Dermis microvascular lymphatic vessel endothelial cell (primary cell): ENCODE measurements around the gene OSBPL10. TPM values are rescaled to one million over a fixed set of nuclear protein-coding genes. Genes with fewer than 3 reads are reported as not detected.
A peak's percentile ranks its signal among the peaks of the same experiment; 100 is the strongest.
"Not testable (repeated sequence)": the region's sequence is repeated elsewhere in the genome, so short reads cannot be mapped to it uniquely, and the experiment has no call there.

Source experiments
- DNase-seq, 2 donors: peaks; one replicate each; pipeline versions ENCODE4 v3.0.0 to v3.0.0-alpha.2; 2010; ENCODE audit warnings: low read depth in 2 of 2
- total RNA-seq: library from RNA; depleted of rRNA; stranded (reverse); fragments of >200 nt; gene quantifications from 2 replicates; pipeline ENCODE4 v1.2.1, GENCODE V29; 2014

The OSBPL10 gene
- 8.0 and 14.0 TPM in 2 replicates for total RNA-seq

DNA sequence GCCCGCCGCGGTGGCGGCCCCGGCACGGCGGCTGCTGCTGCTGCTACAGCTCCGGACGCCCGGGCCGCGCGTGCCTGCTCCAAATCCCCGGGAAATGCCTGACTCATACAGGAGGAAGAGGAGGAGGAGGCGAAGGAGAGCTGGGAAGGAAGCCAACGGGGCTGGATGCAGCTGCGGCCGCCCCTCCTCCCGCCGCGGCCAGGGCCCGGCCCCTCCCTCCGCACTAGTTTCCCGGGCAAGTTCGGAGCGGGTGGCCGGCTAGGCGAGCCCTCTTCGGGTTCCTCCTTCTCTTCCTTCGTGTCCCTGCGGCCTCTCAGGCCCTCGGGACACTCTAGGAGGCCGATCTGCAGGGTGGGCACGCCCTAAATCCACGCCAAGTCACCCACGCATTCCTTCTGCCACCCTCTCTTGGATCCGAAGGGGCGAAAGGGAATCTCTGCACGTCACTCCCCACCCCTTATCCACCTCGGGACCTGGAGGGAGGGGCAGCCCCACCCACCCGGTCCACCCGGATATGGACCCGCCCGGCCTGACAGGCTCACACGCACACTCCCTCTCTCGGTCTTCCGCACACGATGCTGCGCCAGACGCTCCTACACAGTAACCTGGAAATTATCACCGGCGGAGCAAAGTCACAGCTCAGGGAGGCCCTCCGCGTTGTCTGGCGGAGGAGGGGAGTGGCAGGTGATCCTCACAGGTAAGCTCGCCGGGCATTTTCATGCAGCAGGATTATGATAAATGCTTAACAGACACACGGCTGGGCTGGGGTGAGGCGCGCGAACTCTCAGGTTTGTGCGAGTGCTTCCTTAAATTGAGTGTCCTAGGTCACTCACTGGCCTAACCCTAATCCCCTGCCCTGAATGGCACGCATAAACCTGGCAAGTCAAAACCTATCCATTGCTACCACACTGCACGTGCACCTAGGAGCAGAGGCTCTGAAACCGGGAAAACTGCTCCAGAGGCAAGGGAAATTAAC lies at the start of gene OSBPL10, which contains the start of gene ZNF860:
Gene OSBPL10, minus strand, starts transcription at position 57 of the 976 bp plus-strand sequence. CDS start 83 bp downstream, outside the sequence.
Gene ZNF860, plus strand, starts transcription at position 545 of the 976 bp plus-strand sequence. CDS start 7,330 bp downstream, outside the sequence.
- DNase-seq = peak; percentile 82 to 97

- no peak for DNase-seq
Measured at GRCh38 chr3:32026593-32026992, 45.5 kb upstream of the OSBPL10 start.

GRCh38 chr3:32022947-32023346 lies 41.9 kb upstream of the OSBPL10 start:
- DNase-seq = no peak

DNA sequence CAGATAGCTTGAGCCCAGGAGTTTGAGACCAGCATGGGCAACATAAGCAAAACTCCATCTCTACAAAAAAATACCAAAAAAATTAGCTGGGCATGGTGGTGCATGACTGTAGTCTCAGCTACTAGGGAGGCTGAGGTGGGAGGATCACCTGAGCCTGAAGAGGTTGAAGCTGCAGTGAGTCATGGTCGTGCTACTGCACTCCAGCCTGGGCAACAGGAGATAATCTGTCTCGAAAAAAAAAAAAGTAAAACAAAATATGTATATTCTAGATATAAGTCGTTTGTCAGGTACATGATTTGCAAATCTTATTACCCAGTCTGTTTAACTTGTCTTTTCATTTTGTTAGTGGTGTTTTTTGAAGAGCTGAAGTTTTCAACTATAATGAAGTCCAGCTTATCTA lies 40.7 kb upstream of the OSBPL10 start:
- DNase-seq = no peak

- DNase-seq = no peak
Measured at GRCh38 chr3:32021155-32021554, 40.1 kb upstream of the OSBPL10 start.

- peak; percentile 40 to 58 for DNase-seq
Measured at GRCh38 chr3:32018757-32019564, 37.9 kb upstream of the OSBPL10 start.

- no peak for DNase-seq
Measured at GRCh38 chr3:32017286-32017685, 36.2 kb upstream of the OSBPL10 start.

- DNase-seq = not testable (repeated sequence)
Measured at GRCh38 chr3:32015638-32016037, 34.6 kb upstream of the OSBPL10 start.

DNA sequence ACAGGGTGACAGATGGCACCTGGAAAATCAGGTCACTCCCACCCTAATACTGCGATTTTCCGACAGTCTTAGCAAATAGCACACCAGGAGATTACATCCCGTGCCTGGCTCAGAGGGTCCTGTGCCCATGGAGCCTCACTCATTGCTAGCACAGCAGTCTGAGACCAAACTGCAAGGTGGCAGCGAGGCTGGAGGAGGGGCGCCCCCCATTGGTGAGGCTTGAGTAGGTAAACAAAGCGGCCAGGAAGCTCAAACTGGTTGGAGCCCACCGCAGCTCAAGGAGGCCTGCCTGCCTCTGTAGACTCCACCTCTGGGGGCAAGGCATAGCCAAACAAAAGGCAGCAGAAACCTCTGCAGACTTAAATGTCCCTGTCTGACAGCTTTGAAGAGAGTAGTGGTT lies 29.6 kb upstream of the OSBPL10 start:
- not testable (repeated sequence) for DNase-seq

DNA sequence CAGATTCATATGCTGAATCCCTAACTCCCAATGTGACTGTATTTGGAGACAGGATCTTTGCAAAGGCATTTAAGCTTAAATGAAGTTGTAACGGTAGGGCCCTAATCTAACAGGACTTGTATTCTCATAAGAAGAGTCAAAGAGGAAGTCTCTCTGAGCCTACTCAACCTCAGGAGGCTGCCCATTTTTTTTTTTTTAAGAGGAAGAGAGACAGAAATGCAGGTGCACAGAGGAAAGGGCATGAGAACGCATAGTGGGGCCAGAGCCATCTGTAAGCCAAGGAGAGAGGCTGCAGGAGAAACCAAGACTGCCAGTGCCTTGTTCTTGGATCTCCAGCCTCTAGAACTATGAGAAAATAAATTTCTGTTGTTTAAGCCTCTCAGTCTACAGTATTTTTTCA lies 28.9 kb upstream of the OSBPL10 start:
- no peak for DNase-seq

- no peak for DNase-seq
Measured at GRCh38 chr3:32009101-32009500, 28.0 kb upstream of the OSBPL10 start.

- DNase-seq = no peak
Measured at GRCh38 chr3:32004113-32004765, 23.2 kb upstream of the OSBPL10 start.

DNA sequence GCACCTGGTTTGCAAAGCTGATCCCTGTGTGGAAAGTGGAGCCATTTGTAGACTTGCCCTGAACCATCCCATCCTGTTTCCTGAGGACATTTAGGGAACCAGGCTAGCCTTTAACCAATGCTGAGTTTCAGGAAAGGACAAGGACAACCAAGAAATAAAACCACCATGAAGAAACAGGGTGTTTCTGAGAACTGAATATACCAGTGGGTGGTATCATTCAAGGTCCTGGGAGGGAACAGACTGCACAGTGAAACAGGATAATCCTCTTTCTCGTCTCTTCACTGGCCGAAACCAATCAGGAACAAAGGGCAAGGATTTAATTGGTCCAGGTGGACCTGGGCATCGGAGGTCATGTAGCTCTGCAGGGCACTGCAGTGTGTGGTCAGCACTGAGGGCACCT lies 22.3 kb upstream of the OSBPL10 start:
- no peak for DNase-seq

- DNase-seq = no peak
Measured at GRCh38 chr3:32002561-32003368, 21.7 kb upstream of the OSBPL10 start.

GRCh38 chr3:32000877-32001276 lies 19.8 kb upstream of the OSBPL10 start:
- no peak for DNase-seq

DNA sequence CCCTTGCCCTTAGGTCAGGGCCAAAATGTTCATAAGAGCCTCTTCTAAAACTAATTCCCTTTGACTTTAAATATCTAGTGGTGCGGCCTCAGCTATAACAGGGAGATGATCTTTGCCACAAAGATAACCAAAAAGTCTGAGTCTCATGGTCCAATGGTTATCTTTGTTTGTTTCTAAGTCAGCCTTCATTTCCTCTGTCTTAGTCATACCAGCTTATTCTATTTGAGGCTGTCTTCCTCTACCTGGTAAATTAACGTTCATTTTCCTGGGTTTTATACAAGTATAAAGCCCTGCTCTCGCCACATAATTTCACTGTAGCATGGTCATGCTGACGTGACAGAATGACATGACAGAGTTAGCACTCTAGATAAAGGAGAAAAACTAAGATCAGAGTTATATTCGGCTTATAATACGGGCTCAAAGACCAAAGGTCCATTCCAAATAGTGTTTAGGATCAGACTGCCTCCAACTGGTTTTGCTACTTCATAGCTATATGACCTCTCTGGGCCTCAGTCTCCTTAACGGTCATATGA lies 18.9 kb upstream of the OSBPL10 start:
- no peak for DNase-seq

DNA sequence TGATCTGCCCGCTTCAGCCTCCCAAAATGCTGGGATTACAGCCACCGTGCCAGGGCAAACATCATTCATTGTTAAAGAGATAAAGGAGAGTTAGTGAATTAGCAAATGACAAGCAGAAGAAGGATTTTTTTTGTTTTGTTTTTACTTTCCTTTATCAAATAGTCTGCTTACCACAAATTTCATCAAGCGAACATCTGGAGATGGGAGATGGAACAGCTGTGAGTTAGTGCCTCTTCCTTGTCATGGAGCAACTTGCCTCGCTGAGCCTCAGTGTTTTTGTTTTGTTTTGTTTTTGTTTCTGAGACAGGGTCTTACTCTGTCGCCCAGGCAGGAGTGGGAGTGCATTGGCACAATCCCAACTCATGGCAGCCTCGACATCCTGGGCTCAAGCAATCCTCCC lies 16.4 kb upstream of the OSBPL10 start:
- no peak for DNase-seq

DNA sequence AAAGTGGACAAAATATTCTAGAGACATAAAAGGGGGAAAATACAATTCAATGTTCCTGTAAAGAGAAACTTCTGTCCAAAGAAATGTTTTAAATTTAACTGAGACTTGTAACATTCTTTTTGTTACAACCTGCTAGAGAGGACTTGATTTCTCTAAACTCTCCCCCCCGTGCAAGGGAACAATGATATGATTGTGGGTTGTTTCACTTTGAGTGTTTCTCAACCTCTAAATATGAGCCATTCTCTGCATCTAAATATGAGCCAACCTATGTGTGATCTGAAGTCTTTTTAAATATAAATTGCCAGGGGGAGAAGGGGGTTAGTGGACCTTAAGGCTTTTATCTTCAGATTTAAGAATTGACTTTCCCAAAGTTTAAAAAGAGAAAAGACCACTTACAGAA lies 15.1 kb upstream of the OSBPL10 start:
- DNase-seq = no peak

DNA sequence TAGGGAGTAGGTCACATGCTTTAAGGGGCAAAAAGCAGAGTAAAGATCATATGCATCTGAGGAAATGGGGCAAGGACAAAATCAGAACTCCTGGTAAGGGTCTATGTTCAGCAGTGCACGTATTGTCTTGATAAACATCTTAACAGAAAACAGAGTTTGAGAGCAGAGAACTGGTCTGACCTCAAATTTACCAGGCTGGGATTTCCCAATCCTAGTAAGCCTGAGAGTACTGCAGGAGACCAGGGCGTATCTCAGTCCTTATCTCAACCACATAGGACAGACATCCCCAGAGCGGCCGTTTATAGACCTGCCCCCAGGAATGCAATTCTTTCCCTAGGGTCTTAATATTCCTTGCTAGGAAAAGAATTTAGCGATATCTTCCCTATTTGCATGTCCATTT lies 14.0 kb upstream of the OSBPL10 start:
- not testable (repeated sequence) for DNase-seq

GRCh38 chr3:31993843-31994242 lies 12.8 kb upstream of the OSBPL10 start:
- no peak for DNase-seq
